ENCODE results near the gene NEURL4.
"Not testable (repeated sequence)": the region's sequence is repeated elsewhere in the genome, so short reads cannot be mapped to it uniquely, and the experiment has no call there.

The NEURL4 gene

GRCh38 chr17:7346761-7347614, 17.9 kb upstream of the NEURL4 start:
- no peak for FAIRE-seq

GRCh38 chr17:7343250-7343649, 14.1 kb upstream of the NEURL4 start:
- FAIRE-seq: no peak

GRCh38 chr17:7341842-7342241, 12.7 kb upstream of the NEURL4 start:
- FAIRE-seq: no peak

GRCh38 chr17:7340179-7340578, 11.0 kb upstream of the NEURL4 start:
- FAIRE-seq: no peak

- FAIRE-seq: not testable (repeated sequence)
Observed at GRCh38 chr17:7337600-7337999, 8.5 kb upstream of the NEURL4 start.

GRCh38 chr17:7336240-7337175, 7.4 kb upstream of the NEURL4 start, which contains the start of gene ACAP1:
ACAP1 (plus strand) TSS chr17:7336529; CDS start chr17:7336735, 206 bp downstream.
- FAIRE-seq: no peak

- not testable (repeated sequence) for FAIRE-seq
Observed at GRCh38 chr17:7335765-7336164, 6.6 kb upstream of the NEURL4 start.

GRCh38 chr17:7334938-7335538, 5.9 kb upstream of the NEURL4 start:
- FAIRE-seq: no peak

- not testable (repeated sequence) for FAIRE-seq
Observed at GRCh38 chr17:7332600-7333069, 3.5 kb upstream of the NEURL4 start.

GRCh38 chr17:7332111-7332510, 3.0 kb upstream of the NEURL4 start:
- FAIRE-seq: no peak

- FAIRE-seq: no peak
Observed at GRCh38 chr17:7330638-7331015, 1.5 kb upstream of the NEURL4 start.

GRCh38 chr17:7329997-7330637, 982 bp upstream of the NEURL4 start:
- no peak for FAIRE-seq

- peak; percentile 99 for FAIRE-seq
Observed at GRCh38 chr17:7329374-7329996, 350 bp upstream of the NEURL4 start.

GRCh38 chr17:7328009-7328408, 1.1 kb downstream of the NEURL4 start:
- FAIRE-seq: no peak

- no peak for FAIRE-seq
Observed at GRCh38 chr17:7327501-7327900, 1.6 kb downstream of the NEURL4 start.

GRCh38 chr17:7327056-7327455, 2.1 kb downstream of the NEURL4 start:
- no peak for FAIRE-seq

- no peak for FAIRE-seq
Observed at GRCh38 chr17:7326186-7326585, 2.9 kb downstream of the NEURL4 start.

- FAIRE-seq: no peak
Observed at GRCh38 chr17:7325031-7325528, 4.1 kb downstream of the NEURL4 start.

GRCh38 chr17:7324438-7324779, 4.7 kb downstream of the NEURL4 start:
- FAIRE-seq: no peak

- no peak for FAIRE-seq
Observed at GRCh38 chr17:7323731-7324437, 5.3 kb downstream of the NEURL4 start.

- no peak for FAIRE-seq
Observed at GRCh38 chr17:7322520-7323194, 6.5 kb downstream of the NEURL4 start.
